M059J (cell line): Measurements from ENCODE around the gene SVOPL. TPM values are rescaled to one million over a fixed set of nuclear protein-coding genes. Genes with fewer than 3 reads are reported as not detected.
"Not testable (repeated sequence)": the region's sequence is repeated elsewhere in the genome, so short reads cannot be mapped to it uniquely, and the experiment has no call there.

Experiments used
- DNase-seq: peaks from one replicate; pipeline ENCODE4 v3.0.0-alpha.2; 2012; ENCODE audit warnings: low read depth
- total RNA-seq: library from RNA; depleted of rRNA; stranded (reverse); fragments of >200 nt; shearing (Covaris generic); gene quantifications from 2 replicates; pipeline ENCODE4 v1.2.3, GENCODE V29; 2014

The SVOPL gene
- total RNA-seq, 1 experiment from 2014 or later = not detected

GRCh38 chr7:138699661-138700060, 1.5 kb downstream of the SVOPL start:
- DNase-seq = no peak

DNA sequence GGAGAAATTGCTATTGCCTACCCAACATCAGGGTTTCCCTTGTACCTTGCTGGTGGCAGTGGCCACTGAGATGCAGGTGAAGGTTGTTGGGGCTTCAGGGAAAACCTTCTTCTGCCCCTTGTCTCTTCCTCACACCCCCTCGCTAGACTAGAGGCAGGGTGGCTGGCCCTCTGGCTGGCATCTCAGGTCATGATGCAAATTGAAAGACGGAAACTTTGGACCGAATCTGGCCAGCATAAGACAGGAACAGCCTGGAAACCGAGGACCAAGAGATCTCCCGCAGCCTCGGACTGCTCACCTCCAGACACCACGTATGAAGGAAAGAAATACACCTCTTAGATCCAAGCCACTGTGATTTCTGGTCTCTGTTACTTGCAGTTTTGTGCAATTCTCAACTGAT, 2.9 kb downstream of the SVOPL start:
- DNase-seq = no peak

- no peak for DNase-seq
These were observed 3.5 kb downstream of the SVOPL start for GRCh38 chr7:138697535-138698182.

DNA sequence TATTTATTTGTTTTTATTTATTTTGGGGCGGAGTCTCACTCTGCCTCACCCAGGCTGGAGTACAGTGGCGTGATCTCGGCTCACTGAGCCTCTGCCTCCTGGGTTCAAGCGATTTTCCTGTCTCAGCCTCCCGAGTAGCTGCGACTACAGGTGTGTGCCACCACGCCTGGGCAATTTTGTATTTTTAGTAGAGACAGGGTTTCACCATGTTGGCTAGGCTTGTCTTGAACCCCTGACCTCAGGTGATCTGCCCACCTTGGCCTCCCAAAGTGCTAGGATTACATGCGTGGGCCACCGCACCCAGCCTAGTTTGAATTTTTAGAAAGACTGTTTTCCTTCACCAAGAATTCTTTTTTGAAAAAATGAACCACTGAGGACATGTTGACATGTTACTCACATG, 5.4 kb downstream of the SVOPL start:
- DNase-seq = not testable (repeated sequence)

GRCh38 chr7:138695106-138695505, 6.1 kb downstream of the SVOPL start:
- DNase-seq = no peak

DNA sequence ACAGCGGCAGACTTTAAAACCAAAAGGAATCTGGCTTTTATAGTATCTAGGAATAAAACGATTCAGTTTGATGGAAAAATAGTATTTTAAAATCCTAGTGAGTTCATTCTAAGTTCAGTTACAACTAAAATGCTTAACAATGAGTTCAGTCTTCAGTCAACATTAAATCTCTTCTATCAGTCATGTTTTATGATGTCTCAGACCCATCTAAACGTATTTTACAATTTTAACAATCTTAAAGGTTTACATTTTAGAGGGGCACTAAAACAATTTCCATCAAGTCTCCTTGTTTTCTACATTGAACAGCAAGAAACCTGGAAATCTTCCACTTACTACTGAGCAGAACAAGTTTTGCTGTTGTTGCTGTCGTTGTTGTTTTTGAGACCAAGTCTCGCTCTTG, 10.0 kb downstream of the SVOPL start:
- no peak for DNase-seq

DNA sequence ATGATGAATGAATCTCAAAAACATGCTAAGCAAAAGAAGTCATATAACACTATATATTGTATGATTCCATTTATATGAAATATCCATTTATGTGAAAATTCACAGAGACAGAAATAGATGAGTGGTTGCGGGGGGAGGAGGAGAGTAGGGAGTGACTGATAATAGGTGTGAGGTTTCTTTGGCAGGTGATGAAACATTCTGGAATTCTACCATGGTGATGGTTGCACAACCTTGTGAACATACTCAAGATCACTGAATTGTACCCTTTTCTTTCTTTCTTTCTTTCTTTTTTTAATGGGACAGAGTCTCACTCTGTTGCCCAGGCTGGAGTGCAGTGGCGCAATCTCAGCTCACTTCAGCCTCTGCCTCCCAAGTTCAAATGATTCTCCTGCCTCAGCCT, 10.7 kb downstream of the SVOPL start:
- DNase-seq = no peak

DNA sequence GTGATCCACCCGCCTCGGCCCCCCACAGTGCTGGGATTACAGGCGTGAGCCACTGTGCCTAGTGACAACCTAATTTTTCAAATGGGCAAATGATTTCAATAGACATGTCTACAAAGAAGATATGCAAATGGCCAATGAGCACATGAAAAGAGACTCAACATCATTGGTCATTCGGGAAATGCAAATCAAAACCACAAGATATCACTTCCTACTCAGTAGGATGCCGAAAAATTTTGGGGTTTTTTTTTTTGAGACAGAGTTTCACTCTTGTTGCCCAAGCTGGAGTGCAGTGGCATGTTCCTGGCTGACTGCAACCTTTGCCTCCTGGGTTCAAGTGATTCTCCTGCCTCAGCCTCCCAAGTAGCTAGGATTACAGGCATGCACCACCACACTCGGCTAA, 13.1 kb downstream of the SVOPL start:
- DNase-seq = not testable (repeated sequence)

- peak; percentile 40 for DNase-seq
These were observed 16.8 kb downstream of the SVOPL start for GRCh38 chr7:138684340-138684739.

GRCh38 chr7:138679793-138680192, 21.4 kb downstream of the SVOPL start:
- no peak for DNase-seq

- DNase-seq = no peak
These were observed 30.6 kb downstream of the SVOPL start for GRCh38 chr7:138670594-138670993.

GRCh38 chr7:138669364-138669763, 31.8 kb downstream of the SVOPL start:
- no peak for DNase-seq

DNA sequence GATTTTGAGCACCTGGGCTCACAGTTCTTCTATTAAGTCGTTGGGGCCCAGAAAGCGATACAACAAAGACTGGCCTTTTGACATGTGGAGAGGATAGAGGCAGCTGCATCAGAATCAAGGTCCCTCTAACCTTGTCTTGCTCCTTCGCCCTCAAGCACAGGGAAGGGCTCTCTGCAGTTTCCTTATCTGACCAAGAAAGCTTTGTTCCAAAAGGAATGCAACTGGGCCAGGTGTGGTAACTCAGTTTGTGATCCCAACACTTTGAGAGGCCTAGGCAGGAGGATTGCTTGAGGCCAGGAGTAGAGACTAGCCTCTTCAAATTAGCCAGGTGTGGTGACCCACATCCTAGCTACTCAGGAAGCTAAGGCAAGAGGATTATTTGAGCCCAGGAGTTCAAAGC, 32.2 kb downstream of the SVOPL start:
- DNase-seq = no peak

DNA sequence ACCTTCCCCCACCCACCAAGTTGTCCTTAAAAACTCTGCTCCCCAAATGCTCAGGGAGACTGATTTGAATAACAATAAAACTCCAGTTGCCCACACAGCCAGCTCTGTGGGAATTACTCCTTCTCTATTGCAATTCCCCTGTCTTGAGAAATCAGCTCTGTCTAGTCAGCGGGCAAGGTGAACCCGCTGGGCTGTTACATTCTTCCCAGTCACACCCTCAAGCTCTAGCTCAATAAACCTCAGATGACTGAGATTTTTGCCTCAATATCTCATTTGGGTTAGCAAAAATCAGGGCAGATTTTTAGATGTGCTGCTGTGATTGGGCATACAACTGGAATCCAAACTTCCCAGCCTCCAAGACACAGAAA, 32.9 kb downstream of the SVOPL start:
- no peak for DNase-seq

DNA sequence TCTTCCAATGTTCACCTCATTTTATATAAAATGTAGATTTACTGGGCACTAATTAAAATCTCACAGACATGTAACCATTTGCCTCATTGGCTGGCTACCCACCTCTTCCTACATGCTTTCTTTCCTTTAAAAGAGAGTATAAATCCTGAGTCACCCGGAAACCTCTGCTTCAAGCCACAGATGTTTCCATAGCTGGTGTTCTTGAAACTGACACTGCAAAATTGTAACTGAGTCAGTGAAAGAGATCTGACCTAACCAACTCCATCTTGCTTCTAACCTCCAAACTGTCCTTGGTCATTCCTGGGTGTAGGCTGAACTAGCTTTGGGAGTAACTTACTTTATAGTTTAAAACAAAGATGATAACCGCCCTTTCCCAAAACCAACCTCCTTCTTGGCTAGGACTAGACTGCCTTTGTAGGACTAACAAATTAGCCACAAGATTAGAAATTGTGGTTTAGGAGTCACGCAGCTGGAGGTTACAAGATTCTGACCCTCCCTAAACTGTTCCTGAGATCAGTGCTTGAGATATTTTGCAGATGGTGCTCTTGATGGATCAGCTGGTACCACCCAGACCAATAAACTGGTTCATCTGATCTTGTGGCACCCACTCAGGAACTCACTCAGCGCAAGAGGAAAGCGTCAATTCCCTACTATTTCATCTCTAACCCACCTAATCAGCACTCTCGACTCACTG, 33.5 kb downstream of the SVOPL start:
- DNase-seq = no peak

GRCh38 chr7:138666385-138666784, 34.8 kb downstream of the SVOPL start:
- DNase-seq = no peak

- no peak for DNase-seq
These were observed 35.5 kb downstream of the SVOPL start for GRCh38 chr7:138665669-138666140.

DNA sequence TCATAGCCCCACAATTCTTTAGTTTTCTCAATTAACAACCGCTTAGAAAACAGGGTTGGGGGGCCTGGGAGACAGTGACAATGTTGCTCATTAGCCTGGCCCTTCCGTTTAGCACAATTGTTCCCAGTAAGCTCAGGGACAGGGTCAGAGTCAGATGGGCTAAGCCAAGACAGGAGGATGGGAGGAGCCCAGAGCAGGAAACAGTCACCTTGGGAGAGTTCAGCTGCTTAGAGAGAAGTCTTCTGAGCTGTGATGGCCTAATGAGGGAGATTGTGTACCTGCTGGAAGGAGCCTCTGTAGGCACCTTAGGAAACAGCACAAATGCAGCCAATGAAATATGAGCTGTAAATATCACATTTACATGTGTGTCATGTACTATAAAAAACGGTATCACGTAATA, 35.9 kb downstream of the SVOPL start:
- DNase-seq = no peak

- DNase-seq = peak; percentile 25
These were observed 37.1 kb downstream of the SVOPL start for GRCh38 chr7:138663725-138664710.

DNA sequence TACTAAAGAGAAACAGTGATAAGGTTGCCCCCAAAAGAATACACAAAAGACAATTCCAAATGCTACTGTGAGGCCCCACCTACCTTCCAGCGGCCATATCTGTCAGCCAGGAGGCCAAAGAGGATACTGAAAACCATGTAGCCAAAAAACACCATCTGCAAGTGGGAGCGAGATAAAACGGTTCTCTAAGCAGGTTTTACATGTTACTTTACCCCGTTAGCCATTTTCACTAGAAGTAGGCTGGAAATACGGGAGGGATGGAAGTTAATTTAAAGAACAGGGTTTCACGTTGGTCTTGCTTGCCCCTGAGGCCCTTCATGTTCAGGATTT, 38.2 kb downstream of the SVOPL start:
- no peak for DNase-seq

GRCh38 chr7:138662076-138662990, 38.8 kb downstream of the SVOPL start:
- no peak for DNase-seq
